Measurements from ENCODE around the gene C11orf91. TPM values are rescaled to one million over a fixed set of nuclear protein-coding genes. Genes with fewer than 3 reads are reported as not detected.

The C11orf91 gene
- total RNA-seq, 1 donor from 2014 or later = not detected

DNA sequence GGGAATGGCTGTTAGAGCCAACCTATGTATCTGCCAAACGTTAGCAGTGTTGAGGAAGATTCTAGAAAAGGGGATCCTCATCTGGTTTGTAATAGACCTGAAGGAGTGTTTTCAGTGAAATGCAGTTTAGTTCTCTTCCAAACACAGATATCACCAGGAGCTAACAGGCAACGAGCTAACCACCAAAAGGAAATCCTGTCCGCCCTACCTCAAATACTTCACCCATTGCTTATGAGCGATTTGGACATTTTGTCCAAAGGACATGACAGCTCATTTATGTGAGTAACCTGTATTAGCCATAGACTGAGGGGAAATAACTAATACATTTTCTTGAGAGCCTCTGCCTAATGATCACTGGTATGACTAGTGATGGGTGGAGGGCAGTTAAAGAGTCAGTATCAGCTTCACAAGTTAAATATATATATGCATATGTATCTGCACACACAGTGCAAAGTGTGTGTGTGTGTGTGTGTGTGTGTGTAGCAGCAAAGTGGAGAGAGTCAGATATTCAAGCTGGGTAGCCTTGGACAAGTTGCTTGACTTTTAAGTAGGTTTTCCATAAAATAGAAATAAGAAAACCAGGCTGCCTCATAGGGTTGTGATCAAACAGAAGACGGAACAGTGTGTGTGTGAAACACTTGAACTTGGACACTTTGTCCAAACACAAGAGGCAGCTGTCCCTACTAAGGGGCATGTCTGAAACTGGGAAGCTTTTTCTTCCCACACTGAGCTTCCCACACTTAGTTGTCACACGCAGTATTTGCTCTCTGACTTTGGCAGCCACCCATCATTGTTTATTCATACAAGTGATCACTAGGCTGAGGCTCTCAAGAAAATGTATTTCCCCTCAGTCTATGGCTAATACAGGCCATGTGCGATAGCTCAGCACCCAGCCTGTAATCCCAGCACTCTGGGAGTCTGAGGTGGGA lies 940 bp upstream of the C11orf91 start:
- H2AFZ ChIP-seq (replicated peaks) = peak overlapping the region; percentile 42
- H3K9ac ChIP-seq = no peak overlapping the region

DNA sequence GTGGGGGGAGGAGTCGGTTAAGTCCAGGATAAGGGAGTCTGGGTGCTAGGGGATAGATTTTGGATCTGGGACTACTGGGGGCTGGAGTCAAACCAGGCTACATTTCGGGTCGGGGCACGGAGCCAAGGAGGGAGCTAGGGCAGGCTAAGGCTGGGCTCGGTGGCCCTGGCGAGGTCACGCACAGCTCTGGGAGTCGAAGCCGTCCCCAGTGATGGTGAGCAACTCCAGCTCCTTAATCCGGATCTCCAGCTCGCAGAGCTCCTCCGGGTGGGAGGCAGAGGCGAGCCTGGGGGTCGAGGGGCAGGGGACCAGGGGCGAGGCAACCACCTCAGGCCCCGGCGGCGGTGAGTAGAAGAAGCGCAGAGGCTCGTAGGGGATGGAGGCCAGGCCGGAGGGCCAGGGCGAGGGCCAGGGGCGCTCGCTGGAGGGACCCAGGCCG lies 544 bp downstream of the C11orf91 start:
- TF ChIP-seq, protein P1, sequence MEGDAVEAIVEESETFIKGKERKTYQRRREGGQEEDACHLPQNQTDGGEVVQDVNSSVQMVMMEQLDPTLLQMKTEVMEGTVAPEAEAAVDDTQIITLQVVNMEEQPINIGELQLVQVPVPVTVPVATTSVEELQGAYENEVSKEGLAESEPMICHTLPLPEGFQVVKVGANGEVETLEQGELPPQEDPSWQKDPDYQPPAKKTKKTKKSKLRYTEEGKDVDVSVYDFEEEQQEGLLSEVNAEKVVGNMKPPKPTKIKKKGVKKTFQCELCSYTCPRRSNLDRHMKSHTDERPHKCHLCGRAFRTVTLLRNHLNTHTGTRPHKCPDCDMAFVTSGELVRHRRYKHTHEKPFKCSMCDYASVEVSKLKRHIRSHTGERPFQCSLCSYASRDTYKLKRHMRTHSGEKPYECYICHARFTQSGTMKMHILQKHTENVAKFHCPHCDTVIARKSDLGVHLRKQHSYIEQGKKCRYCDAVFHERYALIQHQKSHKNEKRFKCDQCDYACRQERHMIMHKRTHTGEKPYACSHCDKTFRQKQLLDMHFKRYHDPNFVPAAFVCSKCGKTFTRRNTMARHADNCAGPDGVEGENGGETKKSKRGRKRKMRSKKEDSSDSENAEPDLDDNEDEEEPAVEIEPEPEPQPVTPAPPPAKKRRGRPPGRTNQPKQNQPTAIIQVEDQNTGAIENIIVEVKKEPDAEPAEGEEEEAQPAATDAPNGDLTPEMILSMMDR (IDR thresholded peaks at IDR 0.05) = no peak
- TF ChIP-seq EZH2 (IDR thresholded peaks at IDR 0.05) (no peak), EZH2phosphoT487 (IDR thresholded peaks at IDR 0.05) (no peak)
- Mint-ChIP-seq H3K36me3 (no peaks in the 10 kb centered on the region), H3K9me3 (no peaks in the 10 kb centered on the region), H3K27me3 (ENCODE audit: insufficient read depth, low read depth) (peaks cover 8% of the 10 kb centered on the region), H3K4me1 (peaks cover 42% of the 10 kb centered on the region), H3K4me3 (peak overlapping the region; percentile 83), H3K27ac (peak overlapping the region; percentile 72)
- H3K36me3 ChIP-seq = no peaks in the 10 kb centered on the region
- H3K27me3 ChIP-seq = peaks cover 13% of the 10 kb centered on the region
- H3F3A ChIP-seq (ENCODE audit: low read depth) = no peaks in the 10 kb centered on the region
- no peaks in the 10 kb centered on the region for H3K79me2 ChIP-seq (ENCODE audit: low read depth)
- peaks cover 11% of the 10 kb centered on the region for H3K4me1 ChIP-seq
- no peak overlapping the region for H3K9ac ChIP-seq
- no peaks in the 10 kb centered on the region for H4K20me1 ChIP-seq (ENCODE audit: low read depth)
- no peaks in the 10 kb centered on the region for H3K9me3 ChIP-seq (ENCODE audit: low read depth)
- H2AFZ ChIP-seq (replicated peaks) = no peak overlapping the region
- H3K27ac ChIP-seq = no peak overlapping the region
- DNase-seq (ENCODE audit: low spot score) = no peak
- H3K4me2 ChIP-seq = peak overlapping the region; percentile 76
- H3K4me3 ChIP-seq = peak overlapping the region; percentile 53

More for the DNA sequence above, 940 bp upstream of the C11orf91 start:
- peaks cover 6% of the 10 kb centered on the region for H3K4me1 ChIP-seq
- Mint-ChIP-seq H3K27me3 (ENCODE audit: insufficient read depth, low read depth) (peaks cover 5% of the 10 kb centered on the region), H3K9me3 (no peaks in the 10 kb centered on the region), H3K27ac (peak overlapping the region; percentile 40), H3K36me3 (peaks cover 2% of the 10 kb centered on the region), H3K4me3 (peak overlapping the region; percentile 85), H3K4me1 (peaks cover 30% of the 10 kb centered on the region)
- peak overlapping the region; percentile 53 for H3K4me3 ChIP-seq
- H3K36me3 ChIP-seq = no peaks in the 10 kb centered on the region
- no peaks in the 10 kb centered on the region for H3K9me3 ChIP-seq (ENCODE audit: low read depth)
- TF ChIP-seq, protein P1 (IDR thresholded peaks at IDR 0.05) = no peak
- no peak for TF ChIP-seq EZH2 (IDR thresholded peaks at IDR 0.05)
- TF ChIP-seq EZH2phosphoT487 (IDR thresholded peaks at IDR 0.05) = no peak
- no peaks in the 10 kb centered on the region for H3K79me2 ChIP-seq (ENCODE audit: low read depth)
- no peak overlapping the region for H3K27ac ChIP-seq
- no peaks in the 10 kb centered on the region for H3F3A ChIP-seq (ENCODE audit: low read depth)
- DNase-seq (ENCODE audit: low spot score) = no peak
- H3K27me3 ChIP-seq = peaks cover 13% of the 10 kb centered on the region
- H3K4me2 ChIP-seq = peak overlapping the region; percentile 53
- H4K20me1 ChIP-seq (ENCODE audit: low read depth) = no peaks in the 10 kb centered on the region

DNA sequence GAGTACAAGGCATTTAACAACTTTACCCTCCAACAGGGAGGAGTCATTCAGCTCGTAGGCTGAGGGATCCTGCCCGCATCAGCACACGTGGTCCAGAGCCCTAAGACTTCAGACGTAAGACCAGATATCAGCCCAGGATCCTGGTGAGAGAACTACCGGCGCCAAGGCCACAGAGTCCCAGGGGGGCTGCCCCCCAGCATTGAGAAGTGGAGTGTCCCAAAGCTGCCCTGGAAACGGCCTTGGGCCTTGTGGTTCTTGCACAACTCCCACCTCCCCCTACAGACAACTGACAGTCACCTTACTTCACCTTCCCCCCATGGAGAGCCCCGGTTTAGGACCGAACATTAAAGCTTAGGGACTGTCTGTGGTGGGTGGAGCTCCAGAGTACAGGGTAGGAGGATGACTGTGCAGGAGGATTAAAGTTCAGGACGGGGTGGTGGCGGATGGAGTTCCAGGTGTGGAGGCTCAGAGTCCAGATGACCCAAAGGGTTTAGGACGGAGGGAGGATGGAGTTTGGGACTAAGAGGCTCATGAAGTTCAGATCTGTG lies 1.0 kb downstream of the C11orf91 start:
- peaks cover 8% of the 10 kb centered on the region for H3K27me3 Mint-ChIP-seq (ENCODE audit: insufficient read depth, low read depth)
- no peaks in the 10 kb centered on the region for H3K9me3 ChIP-seq (ENCODE audit: low read depth)
- peaks cover 13% of the 10 kb centered on the region for H3K27me3 ChIP-seq
- no peaks in the 10 kb centered on the region for H3K79me2 ChIP-seq (ENCODE audit: low read depth)
- H3K36me3 Mint-ChIP-seq = no peaks in the 10 kb centered on the region
- H3K4me3 Mint-ChIP-seq = peak overlapping the region; percentile 83
- no peak overlapping the region for H3K27ac ChIP-seq
- no peak for DNase-seq (ENCODE audit: low spot score)
- TF ChIP-seq, protein P1 (IDR thresholded peaks at IDR 0.05) = no peak
- TF ChIP-seq EZH2 (IDR thresholded peaks at IDR 0.05) (no peak), EZH2phosphoT487 (IDR thresholded peaks at IDR 0.05) (no peak)
- H3K4me1 Mint-ChIP-seq = peaks cover 47% of the 10 kb centered on the region
- no peaks in the 10 kb centered on the region for H4K20me1 ChIP-seq (ENCODE audit: low read depth)
- H3K4me3 ChIP-seq = peak overlapping the region; percentile 53
- peak overlapping the region; percentile 72 for H3K27ac Mint-ChIP-seq
- H3K4me1 ChIP-seq = peaks cover 15% of the 10 kb centered on the region
- H2AFZ ChIP-seq (replicated peaks) = no peak overlapping the region
- H3K9ac ChIP-seq = no peak overlapping the region
- H3F3A ChIP-seq (ENCODE audit: low read depth) = no peaks in the 10 kb centered on the region
- no peaks in the 10 kb centered on the region for H3K9me3 Mint-ChIP-seq
- peak overlapping the region; percentile 76 for H3K4me2 ChIP-seq
- H3K36me3 ChIP-seq = no peaks in the 10 kb centered on the region

Measured in neural progenitor cell (in vitro differentiated cells).